ENCODE data around the gene MFAP2.
A peak's percentile ranks its signal among the peaks of the same experiment; 100 is the strongest.

MFAP2 gene, protein sequence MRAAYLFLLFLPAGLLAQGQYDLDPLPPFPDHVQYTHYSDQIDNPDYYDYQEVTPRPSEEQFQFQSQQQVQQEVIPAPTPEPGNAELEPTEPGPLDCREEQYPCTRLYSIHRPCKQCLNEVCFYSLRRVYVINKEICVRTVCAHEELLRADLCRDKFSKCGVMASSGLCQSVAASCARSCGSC

DNA sequence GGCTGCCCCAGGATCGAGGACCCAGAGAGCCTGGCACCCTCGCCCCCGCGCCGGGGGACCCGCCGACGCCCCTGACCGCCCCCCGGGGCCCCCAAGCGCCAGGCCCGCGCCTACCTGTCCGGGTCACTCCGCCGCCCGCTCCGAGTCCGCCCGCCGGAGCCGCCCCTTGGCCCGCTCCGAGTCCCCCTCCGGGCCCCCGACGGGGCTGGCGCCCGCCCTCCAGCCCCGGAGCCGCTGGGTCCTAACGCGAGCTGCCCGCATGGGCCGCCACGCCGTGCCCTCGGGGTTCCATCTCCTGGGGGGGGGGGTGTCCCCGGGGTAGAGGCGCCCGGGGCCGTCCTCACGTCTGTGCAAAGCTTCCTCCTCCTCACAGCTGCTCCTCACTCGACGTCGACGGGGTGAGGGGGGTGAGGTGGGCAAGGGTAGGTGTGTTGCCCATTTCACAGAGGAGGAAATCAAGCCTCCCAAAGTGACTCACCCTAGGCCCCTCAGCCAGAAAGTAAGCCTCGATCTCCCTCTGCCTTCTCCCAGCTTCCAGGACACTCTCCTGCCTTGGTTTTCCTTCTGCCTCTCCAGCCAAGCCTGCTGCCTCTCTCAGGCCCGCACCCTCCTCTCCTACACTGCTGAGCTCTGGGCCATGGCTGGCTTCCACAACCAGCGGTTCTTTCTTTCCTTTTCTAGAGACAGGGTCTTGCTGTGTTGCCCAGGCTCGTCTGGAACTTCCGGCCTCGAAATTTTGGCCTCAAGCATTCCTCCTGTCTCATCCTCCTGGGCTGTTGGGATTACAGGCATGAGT is at the start of gene MFAP2:
Gene MFAP2, minus strand, starts transcription at position 148 of the 796 bp plus-strand sequence. CDS start 2,347 bp downstream, outside the sequence.
- peak; percentile 8 for DNase-seq

DNA sequence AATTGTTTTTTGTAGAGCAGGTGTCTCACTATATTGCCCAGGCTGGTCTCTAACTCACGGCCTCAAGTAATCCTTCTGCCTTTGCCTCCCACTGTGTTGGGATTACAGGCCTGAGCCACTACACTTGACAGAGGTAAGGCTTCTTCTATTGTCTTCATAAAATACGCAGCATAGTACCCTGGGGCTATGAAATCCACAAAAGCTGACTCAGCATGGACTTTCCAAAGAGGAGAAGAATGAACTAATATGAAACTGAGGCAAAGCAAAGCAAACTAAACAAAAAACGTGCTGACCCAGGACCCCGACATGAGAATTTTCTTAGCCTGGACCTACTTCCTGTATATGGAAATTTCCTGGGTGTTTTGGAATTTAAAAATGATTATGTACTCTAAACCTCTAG is 49.8 kb upstream of the MFAP2 start:
- no peak for DNase-seq

DNA sequence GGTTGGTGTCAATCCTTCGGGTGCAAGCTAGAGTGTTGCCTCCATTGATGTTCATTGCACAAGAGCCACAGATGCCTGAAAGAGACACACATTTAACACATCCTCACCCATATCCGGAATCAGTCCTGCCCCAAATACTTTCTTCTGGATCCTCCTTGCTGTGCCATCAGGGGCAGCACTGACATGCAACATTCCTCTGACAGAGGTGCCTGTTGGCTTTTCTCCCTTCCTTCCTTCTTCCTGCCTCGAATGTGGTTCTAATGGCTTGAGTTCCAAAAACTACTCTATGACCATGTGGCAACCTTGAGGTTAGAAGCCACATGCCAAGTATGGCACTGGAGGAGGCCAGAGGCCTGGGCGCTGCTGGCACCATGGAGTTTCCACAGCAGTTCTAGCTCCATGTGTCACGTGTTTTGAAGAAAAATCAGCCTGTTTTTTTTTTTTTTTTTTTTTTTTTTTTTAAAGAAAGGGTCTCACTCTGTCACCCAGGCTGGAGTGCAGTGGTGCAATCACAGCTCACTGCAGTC is 48.3 kb upstream of the MFAP2 start:
- DNase-seq, result no peak

DNA sequence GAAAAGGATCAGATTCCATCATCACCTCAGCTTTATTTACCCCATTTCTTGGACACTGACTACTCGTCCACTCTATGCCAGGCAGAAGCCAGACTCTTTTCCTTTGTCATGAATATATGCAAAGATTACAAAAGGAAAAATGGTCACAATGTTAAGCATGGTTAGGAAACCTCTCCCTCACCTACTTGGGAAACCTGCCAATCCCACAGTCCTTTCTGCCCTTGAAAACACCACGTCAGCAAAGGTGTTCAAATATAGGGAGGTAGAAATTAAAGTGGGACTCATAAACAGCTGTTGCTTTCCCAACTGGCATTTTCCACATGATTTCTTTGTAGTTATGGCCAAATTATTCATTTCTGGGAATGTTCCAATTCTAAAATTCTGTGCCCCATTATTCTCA is 47.5 kb upstream of the MFAP2 start:
- DNase-seq, result no peak

DNA sequence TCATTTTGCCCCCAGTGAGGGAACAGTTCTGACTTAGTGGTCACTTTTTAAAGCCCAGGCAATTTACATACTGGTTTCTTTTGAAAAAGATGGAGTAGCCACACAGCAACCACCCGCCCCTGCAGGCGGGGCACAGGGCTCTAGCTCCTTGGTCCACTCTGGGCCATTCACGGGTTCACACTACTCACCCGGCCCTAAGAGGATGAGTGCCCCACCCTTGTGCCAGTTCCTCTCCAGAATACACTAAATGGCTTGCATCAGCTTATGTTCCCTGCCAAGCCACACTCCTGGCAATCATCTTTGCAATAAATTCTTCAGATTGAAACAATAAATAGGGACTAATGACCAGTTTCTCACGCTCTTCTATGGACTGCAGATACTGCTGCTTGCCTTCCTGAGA is 47.0 kb upstream of the MFAP2 start:
- DNase-seq, result no peak

DNA sequence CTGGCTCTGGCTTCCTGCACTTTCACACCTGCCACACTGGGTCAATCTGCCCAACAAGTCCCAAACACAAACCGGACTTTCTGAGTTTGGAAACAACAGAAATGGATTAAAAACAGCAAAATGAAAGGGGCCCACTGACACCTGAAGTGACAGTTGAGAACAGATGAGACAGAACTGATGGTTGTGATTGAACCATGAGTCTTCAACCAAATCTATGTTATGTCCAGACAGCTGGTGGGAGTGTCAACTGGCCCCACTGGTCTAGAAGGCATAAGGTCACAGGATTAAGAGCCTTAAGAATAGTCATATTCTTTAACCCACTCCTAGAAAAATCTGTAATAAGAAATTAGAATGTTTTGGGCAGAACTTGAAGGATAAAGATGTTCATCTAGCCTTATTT is 44.3 kb upstream of the MFAP2 start:
- no peak for DNase-seq

DNA sequence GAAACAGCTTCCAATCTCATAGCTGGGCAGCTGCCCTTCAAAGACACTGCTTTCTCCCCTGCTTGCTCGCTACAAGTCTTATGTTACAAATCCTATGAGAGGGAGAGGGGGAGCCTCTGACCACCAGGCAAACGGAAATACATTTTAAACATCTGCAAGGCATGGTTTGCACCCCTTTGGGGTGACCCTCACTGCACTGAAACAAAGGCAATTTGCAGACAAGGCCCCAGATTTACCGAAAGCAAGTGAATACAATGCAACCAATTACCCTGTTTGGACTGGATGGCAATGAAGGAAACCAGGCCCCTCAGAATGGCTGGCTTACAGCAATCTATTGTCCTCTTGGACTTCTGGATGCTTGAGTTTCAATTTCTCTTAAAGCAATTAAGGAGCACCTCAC is 43.2 kb upstream of the MFAP2 start:
- DNase-seq, result no peak

DNA sequence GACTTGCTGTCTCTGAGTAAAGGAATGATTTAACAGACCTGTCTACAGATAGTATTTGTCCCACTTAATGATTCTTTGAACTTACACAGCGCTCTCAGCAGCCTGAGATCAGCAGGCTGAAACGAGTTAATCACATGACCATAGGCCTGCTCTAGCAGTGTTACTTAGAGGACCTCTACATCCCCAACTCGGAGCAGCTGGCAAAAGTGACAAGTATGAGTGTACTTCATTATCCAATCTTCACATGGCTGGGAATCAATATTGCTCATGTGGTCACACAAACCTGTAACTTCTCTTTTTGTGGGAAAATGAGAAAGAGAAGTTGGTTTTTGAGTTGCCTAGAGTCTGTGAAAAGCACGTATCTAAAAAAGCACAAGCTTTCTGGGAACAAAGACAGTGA is 42.7 kb upstream of the MFAP2 start:
- DNase-seq, result no peak

DNA sequence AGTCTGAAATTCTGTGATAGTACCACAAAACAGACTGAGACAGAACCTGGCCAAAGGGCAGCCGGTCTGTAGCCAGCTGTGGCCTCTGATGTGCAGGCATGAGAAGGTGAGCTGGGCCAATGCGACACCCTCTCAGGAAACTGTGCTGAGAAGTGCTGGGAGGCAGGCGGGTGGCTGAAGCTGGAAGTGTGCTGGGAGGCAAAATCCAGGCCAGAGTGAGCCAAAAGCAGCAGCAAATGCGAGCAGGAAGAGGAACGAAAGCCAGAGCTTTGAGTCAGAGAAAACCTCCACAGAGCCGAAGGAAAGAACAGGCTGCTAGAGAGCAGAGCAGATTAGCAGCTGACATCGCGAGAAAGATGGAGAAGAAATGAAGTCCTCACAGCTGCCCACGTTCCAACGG is 41.5 kb upstream of the MFAP2 start:
- no peak for DNase-seq

DNA sequence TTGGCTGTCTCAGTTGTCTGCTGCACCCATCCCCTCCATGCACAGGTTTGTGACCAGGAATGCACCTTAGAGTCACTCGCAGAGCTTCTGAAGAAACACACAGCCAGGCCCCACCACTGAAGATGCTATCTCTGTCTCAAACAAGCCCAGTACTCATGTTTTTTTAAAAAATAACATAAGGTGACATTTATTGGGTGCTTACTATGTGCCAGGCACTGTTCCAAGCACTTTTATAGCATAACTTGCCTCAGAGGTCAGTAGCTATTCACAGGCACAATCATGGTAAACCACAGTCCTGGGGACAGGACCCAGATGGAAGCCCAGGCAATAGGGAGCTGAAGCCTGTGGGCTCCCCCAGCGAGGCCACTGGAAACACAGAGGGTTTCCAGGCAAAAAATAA is 40.1 kb upstream of the MFAP2 start:
- DNase-seq, result no peak

DNA sequence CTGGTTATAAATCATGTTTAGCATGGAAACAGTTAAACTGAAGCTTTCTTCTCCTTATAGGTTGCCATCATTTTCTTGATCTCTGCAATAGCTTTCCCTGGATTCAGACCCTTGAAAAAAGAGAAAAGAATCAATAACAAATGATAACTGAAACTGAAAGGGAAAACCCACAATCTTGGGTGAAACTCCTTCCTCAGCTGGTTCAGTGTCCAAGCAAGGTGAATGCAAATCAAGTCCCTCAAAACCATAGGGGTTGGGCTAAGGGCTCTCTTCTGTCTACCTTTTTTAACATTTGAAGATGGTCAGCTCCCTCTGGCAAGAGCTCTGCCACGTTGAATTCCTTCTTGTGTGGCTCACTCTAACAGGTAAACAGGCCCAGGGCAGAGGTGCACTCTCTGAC is 38.4 kb upstream of the MFAP2 start:
- DNase-seq, result no peak

DNA sequence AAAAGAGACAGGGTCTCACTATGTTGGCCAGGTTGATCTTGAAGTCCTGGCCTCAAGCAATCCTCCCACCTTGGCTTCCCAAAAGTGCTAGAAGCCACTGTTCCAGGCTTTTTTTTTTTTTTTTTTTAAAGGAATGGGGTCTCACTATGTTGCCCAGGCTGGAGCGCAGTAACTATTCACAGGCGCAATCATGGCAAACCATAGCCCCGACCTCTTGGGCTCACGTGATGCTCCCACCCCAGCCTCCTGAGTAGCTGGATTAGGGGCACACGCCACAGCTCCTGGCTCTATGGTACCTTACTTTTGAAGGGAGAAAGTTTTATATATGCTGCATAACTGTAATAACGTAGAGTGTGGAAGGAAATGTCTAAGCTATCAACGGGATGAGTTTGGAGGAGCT is 37.0 kb upstream of the MFAP2 start:
- no peak for DNase-seq

DNA sequence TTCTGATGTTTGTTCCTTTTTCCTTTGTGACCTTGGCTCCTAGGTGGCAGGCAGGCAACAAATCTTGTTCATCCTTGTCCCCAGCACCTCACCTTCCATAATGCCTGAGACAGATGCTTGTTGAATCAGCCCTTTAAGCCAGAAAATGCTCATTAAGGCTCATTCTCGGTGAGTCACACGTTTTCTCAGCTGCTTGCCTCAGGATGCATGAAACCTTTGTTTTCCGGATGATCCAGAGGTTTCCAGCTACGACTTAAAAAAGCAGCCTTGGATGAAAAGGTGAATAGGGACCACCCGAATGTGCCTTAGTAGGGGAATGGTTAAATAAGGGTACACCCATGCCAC is 35.9 kb upstream of the MFAP2 start:
- DNase-seq, result no peak

DNA sequence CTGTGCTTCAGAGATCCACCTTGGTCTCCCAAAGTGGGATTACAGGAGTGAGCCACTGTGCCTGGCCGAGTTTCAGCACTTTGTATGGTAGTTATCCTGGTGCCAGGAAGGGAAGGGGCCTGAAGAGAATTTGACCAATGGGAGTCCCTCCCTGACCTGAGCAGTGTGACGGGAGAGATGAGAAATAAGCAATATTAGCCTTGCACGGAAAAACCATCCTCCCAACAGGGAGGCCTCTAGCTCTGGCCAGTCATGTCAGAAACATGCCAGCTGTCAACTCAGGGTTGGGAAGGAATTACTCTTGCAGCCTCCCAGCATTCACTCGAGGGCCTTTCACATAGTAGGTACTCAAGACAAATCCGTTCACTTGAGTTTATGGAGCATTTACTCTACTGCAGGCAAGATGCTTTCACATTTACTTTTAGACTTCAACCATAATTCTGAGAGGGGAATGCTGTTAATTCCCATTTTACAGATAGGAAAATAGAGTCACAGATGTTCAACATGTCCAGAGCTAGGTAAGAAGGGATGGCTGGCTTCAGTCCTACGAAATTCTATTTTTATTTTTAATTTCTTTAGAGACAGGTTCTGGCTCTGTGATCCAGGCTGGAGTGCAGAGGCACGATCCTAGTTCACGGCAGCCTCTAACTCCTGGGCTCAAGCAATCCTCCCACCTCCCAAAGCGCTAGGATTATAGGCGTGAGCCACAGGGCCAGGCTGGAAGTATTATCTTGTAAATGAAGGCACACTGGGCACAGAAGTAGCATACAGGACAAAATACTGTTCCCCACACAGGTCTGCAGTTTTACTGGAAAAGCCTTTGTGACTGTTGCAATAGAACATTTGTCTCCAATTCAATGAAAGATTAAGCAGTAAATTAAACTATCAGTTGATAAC is 34.5 kb upstream of the MFAP2 start:
- no peak for DNase-seq

DNA sequence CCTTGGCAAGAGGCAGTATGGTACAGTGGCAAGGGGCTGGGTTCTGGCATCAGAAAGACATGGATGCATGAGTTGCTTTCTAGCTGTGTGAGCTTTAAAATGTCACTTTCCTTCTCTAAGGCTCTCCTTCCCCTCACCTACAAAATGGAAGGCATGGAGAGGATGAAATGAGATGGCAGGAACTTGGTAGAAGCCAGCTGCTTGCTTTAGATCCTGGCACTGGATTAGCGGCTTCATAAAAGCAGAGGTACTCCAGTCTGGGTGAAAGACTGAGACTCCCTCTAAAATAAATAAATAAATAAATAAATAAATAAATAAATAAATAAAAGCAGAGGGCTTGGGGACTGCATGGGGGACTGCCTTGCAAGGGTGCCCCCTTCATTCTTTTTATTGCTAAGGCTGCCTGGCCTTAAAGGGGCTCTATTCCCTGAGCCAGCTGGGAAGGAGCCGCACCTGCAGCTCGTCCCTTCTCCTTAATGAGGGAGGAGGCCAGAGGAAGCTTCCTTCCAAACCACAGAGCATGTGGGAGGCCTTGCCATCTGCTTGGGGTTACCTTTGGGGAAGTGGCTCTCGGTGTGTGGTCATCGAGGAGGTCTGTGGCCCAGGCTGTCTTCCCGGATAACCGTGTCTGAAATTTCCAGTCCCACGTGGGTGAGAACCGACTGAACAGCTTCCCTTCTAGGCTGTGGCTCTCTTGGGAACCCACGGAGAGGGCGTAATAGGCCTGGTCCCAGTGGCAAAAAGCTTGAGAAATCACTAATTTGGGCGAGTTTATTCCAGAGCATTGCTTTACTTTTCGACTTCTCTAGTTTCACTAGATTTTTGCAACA is 33.3 kb upstream of the MFAP2 start:
- no peak for DNase-seq

DNA sequence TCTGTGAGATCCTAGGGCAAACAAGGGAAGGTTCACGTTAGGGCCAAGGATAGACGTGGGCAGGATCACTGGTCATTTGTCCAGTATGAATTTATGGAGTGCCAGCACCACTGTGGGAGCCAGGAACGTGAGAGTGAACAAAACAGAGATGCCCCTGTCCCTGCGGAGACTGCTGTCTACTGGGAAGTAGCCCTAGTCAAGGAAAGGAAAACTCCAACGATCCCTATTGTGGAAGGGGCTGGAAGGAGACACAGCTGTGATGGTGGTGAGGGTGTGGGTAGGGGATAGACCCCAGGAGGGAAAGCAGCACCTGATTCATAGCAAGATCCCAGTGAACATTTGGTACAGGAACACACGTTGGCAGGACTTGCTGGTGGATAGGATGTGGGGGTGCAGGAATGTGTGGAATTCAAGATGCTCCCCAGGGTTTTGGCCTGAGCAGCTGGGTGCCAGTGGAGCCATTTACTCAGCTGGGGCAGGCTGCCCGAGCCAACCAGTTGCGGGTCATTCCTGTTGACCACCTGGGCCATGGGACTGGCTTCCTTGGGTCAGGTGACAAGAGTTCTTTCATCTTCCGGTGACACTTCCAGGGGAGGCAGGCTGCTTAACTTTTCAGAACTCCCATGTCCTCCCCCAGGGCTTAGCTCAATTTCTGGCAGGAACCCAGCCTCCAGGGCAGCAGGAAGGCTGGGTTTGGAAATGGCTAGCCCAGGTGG is 32.5 kb upstream of the MFAP2 start:
- no peak for DNase-seq

DNA sequence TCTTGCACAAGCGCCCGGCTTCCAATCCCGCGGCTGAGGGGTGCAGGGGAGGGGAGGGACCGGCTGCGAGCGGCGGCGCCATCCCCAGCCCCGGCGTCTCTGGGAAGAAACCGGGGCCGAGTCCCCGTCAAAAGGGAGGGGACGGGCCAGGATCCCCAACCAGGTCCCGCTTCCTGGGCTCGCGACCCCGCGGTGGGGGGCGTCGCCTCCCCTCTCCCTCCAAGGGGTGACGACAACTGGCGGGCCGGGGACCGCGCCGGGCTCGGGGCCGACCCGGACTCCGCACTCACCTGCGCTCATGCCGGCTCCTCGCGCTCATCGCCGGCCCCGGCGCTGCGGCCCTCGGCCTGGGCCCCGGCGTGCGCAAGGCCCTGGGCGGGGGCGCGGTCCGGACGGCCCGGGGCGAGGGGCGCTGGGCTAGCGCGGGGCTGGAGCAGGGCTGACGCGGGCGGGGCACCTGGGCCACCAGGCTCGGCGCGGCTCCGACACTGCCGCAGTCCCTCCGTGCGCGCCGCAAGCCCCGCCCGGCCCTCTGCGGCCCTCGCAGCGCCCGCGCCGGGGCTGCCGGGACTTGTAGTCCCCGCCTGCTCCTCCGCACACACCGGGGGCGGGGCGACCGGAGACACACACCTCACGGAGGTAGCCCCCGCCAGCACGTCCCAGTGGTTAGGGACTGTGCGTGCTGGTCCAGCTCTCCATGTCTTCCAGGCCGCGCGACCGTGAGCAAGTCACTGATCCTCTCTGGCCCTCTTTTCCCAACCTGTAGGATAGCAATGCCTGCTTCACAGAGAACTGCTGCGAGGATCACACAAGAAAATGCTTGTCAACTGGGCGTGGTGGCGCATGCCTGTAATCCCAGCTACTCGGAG is 31.3 kb upstream of the MFAP2 start, which contains the start of gene ATP13A2:
Gene ATP13A2, minus strand, starts transcription at position 490 of the 869 bp plus-strand sequence. Its CDS starts 190 bp downstream, at position 300.
- peak; percentile 93 for DNase-seq

DNA sequence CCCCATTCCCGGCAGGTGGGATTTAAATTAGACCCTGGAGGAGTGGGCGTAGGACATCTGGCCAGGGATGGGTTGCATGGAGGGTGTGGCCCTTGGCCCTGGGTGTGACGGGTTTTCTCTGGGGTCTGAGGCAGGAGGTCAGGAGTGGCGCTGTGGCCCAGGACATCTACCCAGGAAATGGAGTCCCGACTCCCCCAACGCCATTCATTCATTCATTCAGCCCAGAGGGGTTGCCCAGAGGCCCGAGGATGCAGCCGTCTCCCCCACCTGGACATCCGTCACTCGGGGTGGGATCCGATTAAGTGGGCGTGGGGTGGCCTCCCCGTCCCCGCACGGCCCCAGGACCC is 30.6 kb upstream of the MFAP2 start:
- DNase-seq, result no peak

DNA sequence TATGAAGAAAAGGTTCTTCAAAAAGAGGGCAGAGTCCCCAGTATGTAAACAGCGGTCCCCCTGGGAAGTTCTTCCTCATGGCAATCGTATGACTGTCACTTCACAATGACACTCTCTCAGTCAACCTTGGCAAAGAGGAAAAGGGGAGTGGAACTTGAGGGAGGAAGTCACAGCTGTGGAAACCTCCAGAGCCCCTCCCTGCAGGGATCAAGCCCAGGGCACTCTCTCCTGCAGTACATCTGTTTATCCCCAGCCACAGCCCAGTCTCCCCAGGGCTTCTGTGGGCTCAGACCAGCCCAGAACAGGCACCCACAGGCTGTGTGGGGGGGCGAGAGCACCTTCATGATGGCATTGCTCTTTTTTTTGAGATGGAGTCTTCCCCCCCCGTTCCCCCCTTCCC is 29.3 kb upstream of the MFAP2 start:
- no peak for DNase-seq

DNA sequence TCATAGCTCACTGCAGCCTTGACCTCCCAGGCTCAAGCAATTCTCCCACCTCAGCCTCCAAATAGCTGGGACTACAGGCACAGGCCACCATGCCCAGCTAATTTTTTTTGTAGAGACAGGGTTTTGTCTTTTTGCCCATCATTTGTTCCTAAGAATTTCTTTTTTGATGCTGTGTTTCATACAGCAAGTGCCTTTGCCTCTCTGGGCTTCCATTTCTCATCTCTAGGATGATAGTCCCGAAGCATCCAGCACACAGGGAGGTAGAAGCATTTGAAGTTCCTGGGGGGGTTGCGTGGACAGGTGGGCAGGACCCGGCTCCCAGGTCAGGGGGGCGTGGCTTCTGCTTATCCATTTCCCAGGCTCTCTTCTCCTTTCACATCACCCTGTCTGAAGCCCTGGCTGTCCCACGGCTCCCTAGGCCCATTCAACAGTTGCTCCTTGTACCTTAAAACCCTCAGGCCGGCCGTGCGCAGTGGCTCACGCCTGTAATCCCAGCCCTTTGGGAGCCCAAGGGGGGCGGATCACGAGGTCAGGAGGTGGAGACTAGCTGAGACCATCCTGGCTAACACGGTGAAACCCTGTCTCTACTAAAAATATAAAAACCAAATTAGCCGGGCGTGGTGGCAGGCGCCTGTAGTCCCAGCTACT is 27.9 kb upstream of the MFAP2 start:
- no peak for DNase-seq
